Stimulated activated CD8-positive, alpha-beta memory T cell treated with anti-CD3 and anti-CD28 coated beads, Interleukin-7, amount 100 ng/mL, for 48 hours (primary cell): Measurements from ENCODE around the gene XRCC3.

Experiments used
- DNase-seq, 2 donors: peaks; one replicate each; pipeline ENCODE4 v3.0.0-alpha.2; 2020; ENCODE audit warnings: low read depth in 1 of 2; ENCODE audit errors: extremely low read depth in 1 of 2

XRCC3 gene

DNA sequence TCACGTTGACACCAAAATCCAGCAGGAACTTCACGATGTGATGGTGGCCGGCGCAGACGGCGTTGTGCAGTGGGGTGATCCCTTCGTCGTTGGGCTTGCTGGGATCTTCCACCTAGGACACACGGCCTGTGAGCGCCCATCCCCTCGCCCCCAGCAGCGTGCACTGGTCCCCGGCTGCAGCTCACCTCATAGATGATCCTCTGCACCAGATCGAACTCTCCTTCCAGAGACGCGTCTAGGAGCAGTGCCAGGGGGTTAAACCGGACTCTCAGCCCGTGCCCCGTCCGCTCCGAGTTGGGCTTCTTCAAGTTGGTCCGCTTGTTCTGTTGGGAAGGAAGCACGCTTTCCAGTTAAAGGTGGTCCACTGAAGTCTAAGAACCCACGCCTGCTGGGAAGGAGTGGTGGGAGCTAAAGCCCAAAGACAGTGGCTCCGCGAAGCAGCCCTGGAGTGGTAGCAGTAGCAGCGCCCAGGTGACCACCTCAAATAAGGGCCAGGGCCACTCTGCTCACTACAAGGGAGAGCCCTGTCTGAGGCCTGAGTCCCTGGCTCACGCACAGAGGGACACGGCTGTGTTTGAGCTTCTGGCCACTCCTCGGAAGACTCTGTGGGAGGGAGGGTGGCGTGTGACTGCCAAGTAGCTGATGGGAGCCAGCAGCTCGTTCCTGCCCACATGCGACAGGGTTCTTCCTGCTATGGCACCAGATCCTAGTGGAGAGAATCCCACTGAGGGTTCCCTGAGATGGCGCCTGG is 23.6 kb upstream of the XRCC3 start:
- no peak for DNase-seq

DNA sequence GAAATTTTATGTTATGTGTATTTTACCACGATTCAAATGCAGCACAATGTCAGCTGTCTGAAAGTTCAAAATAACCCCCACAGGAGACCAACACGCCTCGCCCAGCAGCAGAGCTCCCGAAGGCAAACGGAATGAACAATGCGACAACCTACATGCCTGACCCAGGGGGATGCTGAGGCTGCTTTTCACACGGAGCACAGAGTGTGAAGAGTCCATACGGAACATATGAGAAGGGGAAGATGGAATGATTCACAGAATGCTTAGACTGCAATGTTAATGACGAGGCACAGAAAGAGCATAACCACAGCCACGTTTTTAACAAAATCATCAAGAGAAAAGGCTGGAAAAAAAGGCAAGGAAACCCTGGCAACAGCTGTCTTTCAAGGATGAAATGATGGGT is 22.9 kb upstream of the XRCC3 start:
- no peak for DNase-seq

DNA sequence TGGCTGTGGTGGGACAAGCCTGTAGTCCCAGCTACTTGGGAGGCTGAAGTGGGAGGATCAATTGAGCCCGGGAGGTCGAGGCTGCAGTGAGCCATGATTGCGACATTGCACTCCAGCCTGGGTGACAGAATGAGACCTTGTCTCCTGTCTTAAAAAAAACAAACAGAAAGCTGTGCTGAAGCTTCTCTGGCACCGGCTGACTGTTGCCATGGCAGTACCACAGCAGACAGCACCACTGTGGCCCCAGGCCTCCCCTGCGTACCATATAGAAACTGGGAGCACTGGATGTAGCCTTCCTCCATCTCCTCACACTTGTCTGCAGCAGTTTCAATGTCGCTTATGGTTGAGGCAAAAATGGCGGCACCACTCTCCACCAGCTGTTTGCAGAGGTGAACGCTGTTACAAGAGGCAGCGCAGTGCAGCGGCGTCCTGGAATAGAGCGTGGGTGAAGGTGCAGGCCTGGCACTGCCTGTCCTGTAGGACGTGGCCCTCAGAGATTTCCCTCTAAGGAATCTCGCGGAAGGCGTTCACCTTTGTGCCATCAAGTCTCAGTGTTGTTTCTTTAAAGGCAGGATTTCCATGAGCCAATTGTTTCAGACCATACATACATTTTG is 22.3 kb upstream of the XRCC3 start:
- DNase-seq = no peak

DNA sequence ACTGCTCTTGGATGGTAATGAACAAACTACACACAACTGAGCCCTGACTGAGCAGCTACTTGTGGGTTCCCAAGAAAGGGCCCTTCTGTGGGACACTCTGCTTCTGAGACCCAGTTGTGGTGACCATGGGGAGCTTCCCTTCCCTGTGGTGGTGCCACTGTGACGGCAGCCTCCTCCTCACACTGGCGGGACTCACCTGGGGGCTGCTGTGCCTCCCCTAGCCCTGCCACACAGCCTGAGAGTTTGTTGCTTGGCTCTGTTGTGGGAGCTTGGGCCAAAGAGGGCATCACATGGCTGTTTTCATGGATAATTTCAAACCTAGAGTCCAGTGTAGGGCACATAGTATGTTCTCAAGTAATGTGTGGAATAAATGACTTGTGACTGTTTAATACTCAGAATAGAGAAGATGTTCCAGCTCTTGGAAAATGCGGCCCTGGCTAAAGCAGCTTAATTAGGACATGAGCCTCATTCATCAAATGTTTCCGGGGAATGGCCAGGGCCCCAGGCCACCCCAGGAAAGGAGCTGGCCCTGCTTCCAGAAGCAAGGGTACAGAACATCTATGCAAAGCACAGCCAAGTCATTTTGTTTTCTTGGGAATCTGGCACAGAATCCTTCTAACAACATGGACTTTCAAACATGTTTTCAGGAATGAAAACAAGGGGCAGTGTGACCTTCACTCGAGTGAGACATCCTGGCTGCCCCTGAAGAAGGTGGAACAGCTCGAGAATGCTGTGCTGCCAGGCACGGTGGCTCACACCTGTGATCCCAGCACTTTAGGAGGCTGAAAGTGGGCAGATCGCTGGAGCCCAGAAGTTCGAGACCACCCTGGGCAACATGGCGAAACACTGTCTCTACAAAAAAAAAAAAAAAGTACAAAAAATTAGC is 21.5 kb upstream of the XRCC3 start:
- no peak for DNase-seq

- no peak for DNase-seq
Measured at GRCh38 chr14:103735815-103736545, 20.7 kb upstream of the XRCC3 start.

GRCh38 chr14:103735439-103735814 is 20.2 kb upstream of the XRCC3 start:
- no peak for DNase-seq

DNA sequence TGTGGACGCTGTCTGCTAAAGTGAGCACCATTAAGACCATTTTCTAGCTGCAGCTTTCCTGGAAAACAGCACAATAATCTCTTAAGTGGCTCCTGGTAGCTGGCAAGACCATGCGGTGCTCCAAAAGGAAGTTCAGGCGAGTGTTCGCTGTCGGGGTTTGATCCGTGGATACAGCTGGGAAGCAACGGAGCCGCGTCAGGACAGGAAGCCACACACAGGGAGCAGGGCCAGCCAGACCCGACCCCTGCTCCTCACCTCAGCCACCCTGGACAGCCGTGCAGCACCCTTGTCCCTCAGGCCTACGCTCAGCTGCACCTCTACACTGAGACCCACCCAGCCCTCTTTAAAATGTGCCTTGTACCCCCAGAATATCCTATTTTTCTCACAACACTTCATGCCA is 19.8 kb upstream of the XRCC3 start:
- no peak for DNase-seq

DNA sequence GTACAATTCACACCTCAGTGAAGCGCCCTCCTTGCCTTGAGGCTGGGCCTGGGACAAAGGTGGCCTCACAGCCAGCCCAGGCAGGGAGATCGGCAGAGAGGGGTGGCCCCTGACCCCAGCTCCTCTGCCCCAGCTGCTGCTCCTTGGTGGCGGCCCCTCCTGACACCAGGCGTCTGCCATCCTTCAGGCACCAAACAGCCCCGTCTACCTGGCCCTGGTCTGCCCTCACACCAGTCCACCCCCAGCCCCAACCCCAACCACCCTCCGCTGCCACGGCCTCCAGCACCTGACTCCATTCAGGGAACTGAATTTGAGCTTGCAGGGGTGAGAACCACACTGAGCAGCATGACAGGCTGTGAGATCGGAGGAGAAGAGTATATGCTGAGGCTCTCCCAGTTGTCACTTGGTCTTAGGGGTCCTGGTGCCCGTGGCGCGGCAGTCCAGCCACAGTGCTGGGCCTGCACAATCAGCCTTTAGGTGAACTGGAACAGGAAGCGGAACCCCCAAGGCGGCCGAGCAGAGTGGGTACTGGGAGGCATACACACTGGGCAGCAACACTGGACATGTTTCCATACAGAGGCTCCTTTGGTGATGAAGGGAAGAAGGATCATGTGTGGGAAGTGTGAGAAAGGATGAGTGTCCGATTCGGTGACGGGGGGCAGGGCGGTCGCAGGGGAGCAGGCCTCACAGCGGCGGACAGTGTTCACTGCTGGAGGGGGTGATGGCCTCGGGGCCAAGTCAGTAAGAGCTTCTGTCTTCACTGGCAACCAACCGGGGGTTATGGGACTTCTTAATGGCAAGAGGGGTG is 19.0 kb upstream of the XRCC3 start:
- DNase-seq = no peak

DNA sequence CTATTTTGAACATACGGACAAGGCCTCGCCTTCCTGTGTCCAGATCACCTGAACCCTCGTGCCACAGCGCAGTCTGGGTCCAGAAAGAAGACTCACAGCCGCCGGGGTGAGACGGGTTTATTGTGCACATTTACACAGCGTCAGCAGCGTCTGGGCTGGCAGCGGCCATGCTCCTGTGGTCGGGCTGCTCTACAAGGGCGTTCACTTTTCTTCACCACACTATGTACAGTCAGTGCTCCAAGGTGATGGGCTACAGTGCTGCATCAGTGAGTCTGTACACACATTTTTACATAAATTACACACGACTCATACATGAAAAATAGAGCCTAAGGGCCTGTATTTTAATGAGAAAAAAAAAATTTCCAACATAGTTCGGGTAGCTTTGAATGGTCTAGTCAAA is 18.4 kb upstream of the XRCC3 start:
- DNase-seq = no peak

GRCh38 chr14:103732868-103733620 is 17.8 kb upstream of the XRCC3 start:
- DNase-seq = no peak

DNA sequence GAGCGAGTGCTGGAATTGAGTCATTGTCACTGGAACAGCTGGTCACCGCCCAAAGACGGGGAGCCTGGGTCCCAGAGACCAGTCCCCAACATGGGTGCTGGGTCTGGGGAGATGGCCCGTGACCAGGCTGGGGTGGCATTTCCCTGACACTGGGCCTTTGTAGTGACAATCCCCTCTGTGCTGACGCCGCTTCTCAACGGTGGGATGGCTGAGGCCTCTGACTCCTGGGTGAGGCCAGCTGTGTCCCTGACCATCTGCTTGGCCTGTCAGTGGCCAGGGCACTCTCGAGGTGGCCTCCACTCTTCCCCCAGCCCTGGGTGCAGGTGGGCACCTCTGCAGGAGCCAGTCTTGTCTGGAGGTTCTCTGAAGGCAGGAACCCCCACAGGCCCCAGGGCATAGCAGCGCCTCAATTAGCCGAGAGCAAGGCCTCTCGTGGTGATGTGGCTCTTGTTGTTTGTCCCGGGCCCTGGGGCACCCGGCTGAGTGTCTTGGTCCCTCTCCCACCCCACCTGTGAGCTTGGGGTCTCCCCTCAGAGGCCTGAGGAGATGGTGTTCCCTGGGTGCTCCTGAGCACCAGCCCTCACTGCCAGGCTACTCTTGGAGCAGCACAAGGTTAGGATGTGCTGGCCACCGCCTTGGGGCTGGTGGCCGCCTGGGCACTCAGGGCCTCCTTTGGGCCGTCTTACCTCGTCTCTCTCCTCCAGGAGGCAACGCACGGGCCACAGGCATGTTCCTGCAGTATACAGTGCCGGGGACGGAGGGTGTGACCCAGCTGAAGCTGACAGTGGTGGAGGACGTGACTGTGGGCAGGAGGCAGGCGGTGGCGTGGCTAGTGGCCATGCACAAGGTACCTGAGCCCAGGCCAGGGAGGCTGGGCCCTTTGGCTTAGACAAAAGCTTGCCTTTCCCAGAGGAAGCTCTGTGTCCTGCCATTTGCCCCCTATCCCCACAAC is 16.9 kb upstream of the XRCC3 start:
- no peak for DNase-seq

GRCh38 chr14:103731481-103731880 is 16.2 kb upstream of the XRCC3 start:
- DNase-seq = no peak

GRCh38 chr14:103730490-103731035 is 15.3 kb upstream of the XRCC3 start:
- DNase-seq = no peak

- no peak for DNase-seq
Measured at GRCh38 chr14:103729496-103730448, 14.5 kb upstream of the XRCC3 start.

DNA sequence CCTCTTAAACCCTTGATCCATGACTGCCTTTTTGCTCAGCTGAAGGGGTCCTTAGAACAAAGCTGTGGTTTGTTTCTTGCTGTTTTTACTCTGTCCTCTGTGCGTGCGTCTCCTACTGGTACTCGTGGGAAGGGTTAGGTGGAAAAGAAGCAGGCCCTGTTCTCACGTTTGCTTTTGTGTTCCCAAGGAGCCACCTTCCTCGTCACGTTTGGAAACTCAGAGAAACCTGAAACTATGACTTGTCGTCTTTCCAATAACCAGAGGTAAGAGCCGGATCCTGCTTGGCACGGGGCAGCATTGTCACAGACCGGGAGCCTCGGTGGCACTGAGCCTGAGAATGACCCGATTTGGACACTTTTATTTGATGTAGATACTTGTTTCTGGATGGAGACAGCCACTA is 13.5 kb upstream of the XRCC3 start:
- DNase-seq = no peak

GRCh38 chr14:103728141-103728540 is 12.9 kb upstream of the XRCC3 start:
- no peak for DNase-seq

DNA sequence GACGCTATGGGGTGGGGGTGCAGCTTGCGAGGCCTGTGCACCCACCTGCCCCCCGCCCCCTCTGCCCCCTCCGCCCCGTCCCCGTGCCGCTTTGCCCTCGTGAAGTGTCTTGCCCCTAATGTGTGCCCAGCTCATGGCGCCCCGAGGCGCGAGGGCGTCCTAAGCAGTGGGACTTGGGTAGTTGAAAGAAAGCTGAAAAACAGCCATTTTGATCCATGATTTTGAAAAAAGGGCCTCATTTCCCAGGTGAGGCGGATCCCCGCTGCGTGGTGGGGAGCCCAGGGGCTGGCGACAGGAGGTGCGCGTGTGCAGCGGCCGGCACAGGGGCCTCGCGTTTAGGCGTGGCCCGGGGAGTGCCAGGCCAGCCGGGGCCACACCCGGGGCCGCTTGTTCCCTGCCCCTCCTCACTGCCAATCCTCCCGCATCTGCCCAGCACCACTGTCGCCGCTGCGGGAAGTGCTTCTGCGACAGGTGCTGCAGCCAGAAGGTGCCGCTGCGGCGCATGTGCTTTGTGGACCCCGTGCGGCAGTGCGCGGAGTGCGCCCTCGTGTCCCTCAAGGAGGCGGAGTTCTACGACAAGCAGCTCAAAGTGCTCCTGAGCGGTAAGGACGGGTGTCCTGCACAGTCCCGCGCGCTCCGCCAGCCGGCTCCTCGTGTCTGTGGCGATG is 12.2 kb upstream of the XRCC3 start:
- DNase-seq = no peak
